Activated CD4-positive, alpha-beta T cell treated with anti-CD3 and anti-CD28 coated beads for 24 hours (primary cell): ENCODE data around the gene ANLN.
A peak's percentile ranks its signal among the peaks of the same experiment; 100 is the strongest.
"Not testable (repeated sequence)": the region's sequence is repeated elsewhere in the genome, so short reads cannot be mapped to it uniquely, and the experiment has no call there.

Experiments used
- DNase-seq, 2 donors: peaks; one replicate each; pipeline ENCODE4 v3.0.0-alpha.2; 2020; ENCODE audit warnings: low read depth in 2 of 2

Gene ANLN

GRCh38 chr7:36378555-36378954, 11.1 kb upstream of the ANLN start:
- DNase-seq, result not testable (repeated sequence)

GRCh38 chr7:36379831-36380504, 9.7 kb upstream of the ANLN start:
- DNase-seq, result no peak

- DNase-seq, result no peak
Observed at GRCh38 chr7:36381056-36381455, 8.6 kb upstream of the ANLN start.

GRCh38 chr7:36383284-36383683, 6.4 kb upstream of the ANLN start:
- DNase-seq, result not testable (repeated sequence)

GRCh38 chr7:36385646-36386045, 4.0 kb upstream of the ANLN start:
- not testable (repeated sequence) for DNase-seq

- DNase-seq, result no peak
Observed at GRCh38 chr7:36387435-36388231, 2.0 kb upstream of the ANLN start.

GRCh38 chr7:36388423-36388822, 1.2 kb upstream of the ANLN start:
- no peak for DNase-seq

GRCh38 chr7:36390199-36391090, 783 bp downstream of the ANLN start:
- DNase-seq, result peak in 1 of 2 donors; percentile 56

- no peak for DNase-seq
Observed at GRCh38 chr7:36391436-36392198, 2.0 kb downstream of the ANLN start.

- DNase-seq, result no peak
Observed at GRCh38 chr7:36393826-36394225, 4.2 kb downstream of the ANLN start.

GRCh38 chr7:36395171-36395894, 5.7 kb downstream of the ANLN start:
- DNase-seq, result no peak

GRCh38 chr7:36396150-36396549, 6.5 kb downstream of the ANLN start:
- DNase-seq, result no peak

GRCh38 chr7:36400036-36400435, 10.4 kb downstream of the ANLN start:
- DNase-seq, result no peak

- no peak for DNase-seq
Observed at GRCh38 chr7:36400606-36401005, 10.9 kb downstream of the ANLN start.

GRCh38 chr7:36403452-36403851, 13.8 kb downstream of the ANLN start:
- DNase-seq, result no peak

- no peak for DNase-seq
Observed at GRCh38 chr7:36404639-36405408, 15.2 kb downstream of the ANLN start.

GRCh38 chr7:36405409-36405803, 15.7 kb downstream of the ANLN start:
- no peak for DNase-seq

- no peak for DNase-seq
Observed at GRCh38 chr7:36406156-36406555, 16.5 kb downstream of the ANLN start.

- no peak for DNase-seq
Observed at GRCh38 chr7:36407636-36408550, 18.2 kb downstream of the ANLN start.
